HG03469 (cell line): Measurements from ENCODE around the gene RABGAP1L.
"Not testable (repeated sequence)": the region's sequence is repeated elsewhere in the genome, so short reads cannot be mapped to it uniquely, and the experiment has no call there.

Experiments
- ATAC-seq: cut with Tn5 transposase; IDR thresholded peaks from one replicate; pipeline ENCODE4 v1.9.1; 2021; ENCODE audit warnings: mild to moderate bottlenecking, moderate library complexity, moderate number of reproducible peaks; ENCODE audit not compliant: unreplicated experiment

Gene RABGAP1L

GRCh38 chr1:174159252-174160108, at the start of gene RABGAP1L:
RABGAP1L (plus strand) TSS chr1:174159520.
- peak; percentile 34 for ATAC-seq

DNA sequence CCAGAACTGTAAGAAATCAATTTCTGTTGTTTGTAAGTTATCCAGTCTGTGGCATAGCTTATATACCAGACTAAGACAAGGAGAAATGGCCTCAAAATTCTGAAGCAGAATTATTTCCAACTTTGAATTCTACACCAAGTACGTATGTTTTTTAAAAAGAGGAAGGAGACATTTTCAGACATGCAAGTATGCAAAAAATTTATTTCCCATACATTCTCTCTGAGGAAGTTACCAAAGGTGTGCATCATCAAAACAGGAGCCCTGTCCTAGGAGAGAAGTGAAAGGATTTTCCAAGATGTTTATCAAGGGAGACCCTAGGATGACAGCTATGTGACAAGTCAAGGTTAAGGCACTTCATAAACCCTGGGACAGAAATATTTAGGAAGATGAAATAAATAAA, 49.3 kb upstream of the RABGAP1L start:
- ATAC-seq: no peak

DNA sequence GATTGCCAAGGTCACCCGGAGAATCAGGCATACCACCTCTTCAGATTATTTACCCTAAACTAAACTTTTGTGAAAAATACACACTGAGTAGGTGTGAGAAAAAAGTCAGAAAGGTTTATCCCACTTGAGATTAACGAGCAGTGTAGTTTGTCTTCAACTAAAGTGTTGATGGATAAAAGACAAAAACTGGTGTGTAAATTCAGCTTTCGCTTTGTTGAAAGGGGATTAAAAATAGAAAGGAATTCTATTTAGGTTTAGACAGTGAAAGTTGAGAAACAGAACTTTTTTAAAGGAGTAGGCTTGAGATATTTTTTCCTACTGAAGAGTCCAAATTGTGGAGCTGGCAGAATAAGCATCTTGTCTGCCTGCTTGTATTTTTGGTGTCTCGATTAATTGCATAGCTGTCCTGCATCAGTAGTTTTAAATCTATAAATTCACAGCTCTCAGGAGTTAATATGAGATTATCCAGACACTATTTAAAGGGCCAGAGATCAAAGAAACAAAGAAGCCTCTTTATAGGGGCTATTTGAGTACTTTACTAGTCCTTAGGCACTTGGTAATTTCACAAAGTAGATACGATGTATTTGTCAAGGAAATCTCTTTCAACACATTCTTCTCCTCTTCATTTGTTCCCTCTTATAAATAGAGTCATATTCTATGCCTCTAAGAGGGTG, 46.7 kb upstream of the RABGAP1L start:
- no peak for ATAC-seq

GRCh38 chr1:174114106-174114505, 45.2 kb upstream of the RABGAP1L start:
- ATAC-seq: no peak

DNA sequence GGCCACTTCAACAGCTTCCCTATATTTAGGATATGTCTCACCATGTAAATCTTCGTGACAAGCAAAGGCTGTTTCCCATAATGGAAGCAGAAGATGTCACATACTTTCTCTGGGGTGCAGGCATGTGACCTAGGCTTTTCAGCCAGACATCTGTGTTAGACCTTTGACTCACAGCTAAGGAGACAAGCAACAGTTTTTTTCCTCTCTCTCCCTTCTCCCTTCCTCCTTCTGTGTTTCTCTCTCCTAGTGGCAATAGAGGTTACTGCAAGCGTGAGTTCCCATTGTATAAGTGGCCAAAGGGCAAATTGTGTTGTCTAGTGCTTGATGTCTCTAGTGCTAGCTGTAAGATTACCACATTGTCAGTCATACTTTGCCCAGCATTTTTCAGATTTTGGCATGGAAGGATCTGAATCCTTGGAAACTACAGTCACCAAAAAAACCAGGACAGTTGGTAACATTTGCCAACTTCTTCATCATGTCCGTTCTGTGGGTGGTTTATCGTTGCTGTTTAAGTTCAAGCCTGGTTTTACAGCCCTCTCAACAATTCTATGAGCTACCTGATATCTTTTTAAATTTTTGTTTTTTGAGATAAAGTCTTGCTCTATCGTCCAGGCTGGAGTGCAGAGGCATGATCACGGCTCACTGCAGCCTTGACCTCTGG, 44.4 kb upstream of the RABGAP1L start:
- peak; percentile 88 for ATAC-seq

GRCh38 chr1:174116042-174116441, 43.3 kb upstream of the RABGAP1L start:
- ATAC-seq: no peak

DNA sequence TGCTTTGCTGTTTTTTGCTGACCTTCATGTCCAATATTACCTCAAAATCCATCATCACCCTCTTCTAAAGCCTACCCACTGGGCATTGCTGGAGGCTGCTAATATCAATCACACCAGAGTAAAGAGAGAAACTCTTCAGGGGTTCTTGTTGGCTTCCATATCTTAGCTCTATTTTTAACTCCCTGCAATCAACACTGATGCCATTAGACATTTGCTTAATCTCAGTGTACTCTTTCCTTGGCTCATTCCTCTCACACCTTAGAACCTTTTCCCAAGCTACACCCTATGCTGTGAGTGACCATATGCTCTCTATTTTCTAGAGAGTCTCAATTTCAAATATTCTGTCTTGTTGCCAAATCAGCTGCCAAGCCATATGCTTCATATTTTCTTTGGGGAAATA, 40.6 kb upstream of the RABGAP1L start:
- no peak for ATAC-seq

GRCh38 chr1:174122318-174122717, 37.0 kb upstream of the RABGAP1L start:
- not testable (repeated sequence) for ATAC-seq

- no peak for ATAC-seq
Measured at GRCh38 chr1:174123843-174124242, 35.5 kb upstream of the RABGAP1L start.

GRCh38 chr1:174127176-174127575, 32.1 kb upstream of the RABGAP1L start:
- ATAC-seq: not testable (repeated sequence)

GRCh38 chr1:174131032-174131638, 28.2 kb upstream of the RABGAP1L start:
- ATAC-seq: no peak

DNA sequence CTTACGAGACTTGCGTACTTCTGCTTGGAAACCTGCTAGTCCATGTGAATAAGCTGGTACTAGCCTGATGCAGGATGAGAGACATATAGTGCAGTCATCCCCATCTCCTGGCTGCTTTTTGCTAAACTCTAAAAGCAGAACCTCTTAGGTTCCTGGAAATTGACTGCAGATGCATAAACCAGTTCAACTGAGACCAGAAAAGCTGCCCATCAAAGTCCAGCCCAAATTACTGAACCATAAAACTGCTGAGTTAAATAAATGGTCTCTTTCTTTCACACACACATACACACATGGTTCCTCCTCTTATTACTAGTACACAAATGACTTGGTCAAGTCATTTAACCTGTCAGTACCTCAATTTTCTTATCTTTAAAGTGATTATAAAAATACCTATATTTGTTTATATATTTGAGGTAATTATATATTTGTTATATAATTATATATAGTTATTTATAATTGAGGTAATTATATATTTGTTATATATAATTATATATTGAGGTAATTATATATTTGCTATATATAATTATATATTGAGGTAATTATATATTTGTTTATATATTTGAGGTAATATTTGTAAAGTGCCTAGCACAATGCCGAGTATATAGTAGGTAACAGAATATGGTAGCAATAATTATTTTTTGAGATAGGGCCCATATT, 25.2 kb upstream of the RABGAP1L start:
- peak; percentile 65 for ATAC-seq

- no peak for ATAC-seq
Measured at GRCh38 chr1:174135211-174135610, 24.1 kb upstream of the RABGAP1L start.

- no peak for ATAC-seq
Measured at GRCh38 chr1:174136714-174137113, 22.6 kb upstream of the RABGAP1L start.

DNA sequence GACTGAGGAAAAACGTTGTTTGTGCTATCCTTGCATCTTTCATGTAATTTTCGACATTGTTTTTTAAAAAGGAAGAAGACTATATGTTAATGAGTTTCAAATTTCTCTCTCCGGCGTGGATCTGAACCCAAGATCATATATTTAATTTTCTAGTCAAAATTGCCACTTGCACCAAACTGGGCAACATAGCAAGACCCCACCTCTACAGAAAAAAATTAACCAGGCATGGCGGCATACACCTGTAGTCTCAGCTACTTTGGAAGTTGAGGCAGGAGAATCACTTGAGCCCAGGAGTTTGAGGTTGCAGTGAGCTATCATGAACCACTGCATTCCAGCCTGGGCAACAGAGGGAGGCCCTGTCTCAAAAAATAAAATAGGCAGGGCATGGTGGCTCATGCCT, 16.5 kb upstream of the RABGAP1L start:
- no peak for ATAC-seq

- not testable (repeated sequence) for ATAC-seq
Measured at GRCh38 chr1:174143727-174144396, 15.5 kb upstream of the RABGAP1L start.

DNA sequence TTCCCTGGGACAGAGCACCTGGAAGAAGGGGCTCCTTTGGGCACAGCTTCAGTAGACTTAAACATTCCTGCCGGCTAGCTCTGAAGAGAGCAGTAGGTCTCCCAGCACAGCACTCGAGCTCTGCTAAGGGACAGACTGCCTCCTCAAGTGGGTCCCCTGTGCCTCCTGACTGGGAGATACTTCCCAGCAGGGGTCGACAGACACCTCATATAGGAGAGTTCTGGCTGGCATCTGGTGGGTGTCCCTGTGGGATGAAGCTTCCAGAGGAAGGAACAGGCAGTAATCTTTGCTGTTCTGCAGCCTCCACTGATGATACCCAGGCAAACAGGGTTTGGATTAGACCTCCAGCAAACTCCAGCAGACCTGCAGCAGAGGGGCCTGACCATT, 14.9 kb upstream of the RABGAP1L start:
- ATAC-seq: not testable (repeated sequence)

- ATAC-seq: no peak
Measured at GRCh38 chr1:174149216-174149615, 10.1 kb upstream of the RABGAP1L start.

GRCh38 chr1:174150499-174150898, 8.8 kb upstream of the RABGAP1L start:
- ATAC-seq: no peak

GRCh38 chr1:174152427-174152826, 6.9 kb upstream of the RABGAP1L start:
- no peak for ATAC-seq
